Measurements from ENCODE around the gene GPR141.
A peak's percentile ranks its signal among the peaks of the same experiment; 100 is the strongest.

GPR141 gene

DNA sequence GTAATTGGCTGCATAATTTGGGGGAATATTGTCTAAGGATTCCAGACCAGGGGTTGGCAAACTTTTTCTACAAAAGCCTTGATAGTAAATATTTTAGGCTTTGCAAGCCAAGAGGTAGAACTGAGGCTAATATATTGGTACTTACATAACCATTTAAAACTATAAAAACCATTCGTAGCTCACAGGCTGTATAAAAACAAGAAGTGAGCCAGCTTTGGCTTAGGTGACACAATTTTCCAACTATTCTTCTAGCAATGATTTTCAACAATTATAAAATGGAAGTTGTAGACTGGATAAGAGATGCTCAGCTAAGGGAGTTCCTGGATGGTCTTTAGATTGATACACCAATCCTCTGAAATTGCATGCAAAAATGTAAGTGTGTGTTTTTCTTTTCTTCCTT lies 1.4 kb downstream of the GPR141 start:
- H3K4me3 ChIP-seq (ENCODE audit: low read depth, low read length): peak overlapping the region; percentile 31
- TF ChIP-seq, protein P1, sequence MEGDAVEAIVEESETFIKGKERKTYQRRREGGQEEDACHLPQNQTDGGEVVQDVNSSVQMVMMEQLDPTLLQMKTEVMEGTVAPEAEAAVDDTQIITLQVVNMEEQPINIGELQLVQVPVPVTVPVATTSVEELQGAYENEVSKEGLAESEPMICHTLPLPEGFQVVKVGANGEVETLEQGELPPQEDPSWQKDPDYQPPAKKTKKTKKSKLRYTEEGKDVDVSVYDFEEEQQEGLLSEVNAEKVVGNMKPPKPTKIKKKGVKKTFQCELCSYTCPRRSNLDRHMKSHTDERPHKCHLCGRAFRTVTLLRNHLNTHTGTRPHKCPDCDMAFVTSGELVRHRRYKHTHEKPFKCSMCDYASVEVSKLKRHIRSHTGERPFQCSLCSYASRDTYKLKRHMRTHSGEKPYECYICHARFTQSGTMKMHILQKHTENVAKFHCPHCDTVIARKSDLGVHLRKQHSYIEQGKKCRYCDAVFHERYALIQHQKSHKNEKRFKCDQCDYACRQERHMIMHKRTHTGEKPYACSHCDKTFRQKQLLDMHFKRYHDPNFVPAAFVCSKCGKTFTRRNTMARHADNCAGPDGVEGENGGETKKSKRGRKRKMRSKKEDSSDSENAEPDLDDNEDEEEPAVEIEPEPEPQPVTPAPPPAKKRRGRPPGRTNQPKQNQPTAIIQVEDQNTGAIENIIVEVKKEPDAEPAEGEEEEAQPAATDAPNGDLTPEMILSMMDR (IDR thresholded peaks at IDR 0.05; ENCODE audit: insufficient read depth, low read depth, low read length, missing control alignments): no peak
- no peak for DNase-seq (ENCODE audit: low read depth)

DNA sequence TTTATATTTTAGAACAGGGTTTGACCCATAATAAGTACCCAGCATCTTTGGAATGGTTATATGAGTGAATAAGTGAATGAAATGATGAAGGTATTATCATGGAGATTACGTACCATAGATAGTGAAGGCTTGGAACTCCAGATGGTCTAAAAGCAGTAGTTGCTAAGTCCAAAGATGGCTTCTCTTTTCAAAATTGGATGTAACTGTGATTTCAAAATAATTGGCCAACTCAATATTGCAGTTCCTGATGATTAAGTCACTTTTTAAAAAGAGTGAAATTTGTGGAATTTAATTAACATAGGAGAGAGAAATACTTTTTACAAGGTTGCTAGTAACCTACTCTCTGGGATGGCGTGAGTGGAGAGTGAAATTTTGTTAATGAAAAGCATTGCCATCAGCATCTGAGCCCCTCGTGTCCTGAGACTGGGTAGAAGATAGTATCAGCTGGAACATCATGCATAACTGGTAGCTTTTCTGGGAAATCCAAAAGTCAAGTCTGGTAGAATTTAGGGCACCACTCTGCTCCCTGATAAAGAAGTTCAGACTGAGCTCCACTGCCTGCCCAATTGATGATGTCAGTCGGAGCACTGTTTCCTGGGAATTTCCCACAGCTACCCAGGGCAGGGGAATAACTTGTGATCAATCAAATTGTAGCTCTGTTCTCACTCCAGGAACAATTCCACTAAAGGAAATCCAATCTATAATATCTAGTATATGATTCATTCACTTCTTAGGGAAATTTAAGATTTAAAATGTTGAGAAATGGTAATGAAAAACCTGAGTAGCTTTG lies 3.2 kb downstream of the GPR141 start:
- no peak for DNase-seq (ENCODE audit: low read depth)
- no peak overlapping the region for H3K4me3 ChIP-seq (ENCODE audit: low read depth, low read length)
- TF ChIP-seq, protein P1 (IDR thresholded peaks at IDR 0.05; ENCODE audit: insufficient read depth, low read depth, low read length, missing control alignments): no peak

DNA sequence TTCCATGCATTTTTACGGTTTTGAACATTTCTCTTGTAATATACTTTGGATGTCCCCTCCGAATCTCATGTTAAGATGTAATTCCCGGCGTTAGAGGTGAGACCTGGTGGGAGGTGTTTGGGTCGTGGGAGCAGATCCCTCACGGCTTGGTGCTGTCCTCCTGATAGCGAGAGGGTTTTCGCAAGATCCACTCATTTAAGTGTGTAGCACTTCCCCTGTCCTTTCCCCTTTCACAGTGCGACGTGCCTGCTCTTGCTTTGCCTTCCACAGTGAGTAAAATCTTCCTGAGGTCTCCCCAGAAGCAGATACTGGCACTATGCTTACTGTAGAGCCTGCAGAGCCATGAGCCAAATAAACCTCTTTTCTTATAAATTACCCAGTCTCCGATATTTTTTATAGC lies 6.6 kb downstream of the GPR141 start:
- H3K4me3 ChIP-seq (ENCODE audit: low read depth, low read length): no peak overlapping the region
- TF ChIP-seq, protein P1 (IDR thresholded peaks at IDR 0.05; ENCODE audit: insufficient read depth, low read depth, low read length, missing control alignments): no peak
- DNase-seq (ENCODE audit: low read depth): no peak

DNA sequence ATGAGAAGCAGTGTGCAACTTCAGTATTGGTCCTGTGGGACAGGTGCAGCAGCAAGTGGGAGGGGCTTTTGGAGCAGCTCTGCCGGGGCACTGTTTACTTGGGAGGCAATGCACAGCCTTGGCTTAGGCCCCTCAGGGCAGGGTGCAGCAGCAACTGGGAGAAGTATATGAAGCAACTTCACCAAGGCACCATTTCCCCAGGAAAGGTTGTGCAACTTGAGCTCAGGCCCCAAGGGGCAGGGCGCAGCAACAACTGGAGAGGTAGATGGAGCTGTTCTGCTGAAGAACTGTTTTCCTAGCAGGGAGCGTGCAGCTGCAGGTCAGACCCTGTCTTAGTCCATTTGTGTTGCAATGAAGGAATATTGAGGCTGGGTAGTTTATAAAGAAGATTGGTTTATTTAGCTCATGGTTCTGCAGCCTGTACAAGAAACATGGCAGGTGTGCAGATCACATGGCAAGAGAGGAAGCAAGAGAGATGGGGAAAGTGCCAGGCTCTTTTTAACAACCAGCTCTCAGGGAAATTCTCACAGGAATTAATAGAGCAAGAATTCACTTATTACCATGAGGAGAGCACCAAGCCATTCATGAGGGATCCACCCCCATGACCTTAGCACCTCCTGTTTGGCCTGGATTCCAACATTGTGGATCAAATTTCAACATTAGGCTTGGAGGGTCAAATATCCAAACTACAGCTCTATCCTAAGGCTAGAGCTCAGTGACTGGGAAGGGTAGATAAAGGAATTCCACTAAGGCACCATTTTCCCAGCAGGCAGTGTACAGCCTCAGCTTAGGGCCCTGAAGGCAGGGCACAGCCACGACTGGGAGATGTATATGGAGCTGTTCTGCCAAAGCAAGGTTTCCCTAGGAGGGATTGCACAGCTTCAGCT lies 10.9 kb downstream of the GPR141 start:
- H3K4me3 ChIP-seq (ENCODE audit: low read depth, low read length): no peak overlapping the region
- TF ChIP-seq, protein P1 (IDR thresholded peaks at IDR 0.05; ENCODE audit: insufficient read depth, low read depth, low read length, missing control alignments): no peak
- DNase-seq (ENCODE audit: low read depth): no peak

DNA sequence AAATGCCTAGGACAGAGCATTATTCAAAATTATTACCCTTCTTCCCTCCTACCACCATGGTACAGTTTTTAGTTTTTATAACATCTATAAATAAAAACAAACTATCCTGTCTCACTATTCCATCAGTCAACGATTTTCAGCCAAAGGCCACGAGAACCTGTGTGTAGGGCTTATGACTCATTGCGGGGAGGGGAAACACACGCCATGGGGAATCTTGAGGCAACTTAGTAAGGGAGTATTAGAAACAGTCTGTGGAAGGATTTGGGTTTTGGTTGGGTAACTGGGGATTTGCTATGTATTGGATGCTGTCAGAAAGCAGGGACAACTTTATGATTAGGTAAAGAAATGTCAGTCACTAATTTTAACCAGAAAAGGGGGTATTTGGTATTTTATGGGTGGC lies 14.7 kb downstream of the GPR141 start:
- no peak overlapping the region for H3K4me3 ChIP-seq (ENCODE audit: low read depth, low read length)
- peak; percentile 19 for DNase-seq (ENCODE audit: low read depth)
- TF ChIP-seq, protein P1 (IDR thresholded peaks at IDR 0.05; ENCODE audit: insufficient read depth, low read depth, low read length, missing control alignments): no peak

DNA sequence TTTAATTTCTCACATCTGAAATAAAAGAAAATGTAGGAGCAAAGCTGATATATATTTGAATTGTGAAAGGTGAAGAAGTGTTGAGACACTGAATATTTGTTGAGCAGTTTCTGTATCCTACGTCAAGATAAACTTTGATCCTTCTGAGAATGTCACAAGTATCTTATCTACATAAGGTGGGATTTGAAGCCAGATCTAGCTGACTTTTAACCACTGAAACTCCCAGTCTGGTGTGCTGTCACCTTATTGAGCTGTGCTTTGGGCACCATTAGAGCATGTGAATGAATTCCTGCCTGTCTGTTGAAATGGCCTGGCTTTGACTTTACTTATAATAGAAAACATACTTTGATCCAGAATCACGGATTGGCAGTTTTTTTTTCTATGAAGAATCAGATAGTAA lies 15.2 kb downstream of the GPR141 start:
- no peak overlapping the region for H3K4me3 ChIP-seq (ENCODE audit: low read depth, low read length)
- no peak for DNase-seq (ENCODE audit: low read depth)
- TF ChIP-seq, protein P1 (IDR thresholded peaks at IDR 0.05; ENCODE audit: insufficient read depth, low read depth, low read length, missing control alignments): no peak

Data from GM12865 (cell line).